Fibroblast of skin of right quadriceps (primary cell): ENCODE measurements around the gene DLX5.
A peak's percentile ranks its signal among the peaks of the same experiment; 100 is the strongest.

Source experiments
- DNase-seq: peaks from one replicate; pipeline ENCODE4 v3.0.0-alpha.2; 2013

DLX5 gene

DNA sequence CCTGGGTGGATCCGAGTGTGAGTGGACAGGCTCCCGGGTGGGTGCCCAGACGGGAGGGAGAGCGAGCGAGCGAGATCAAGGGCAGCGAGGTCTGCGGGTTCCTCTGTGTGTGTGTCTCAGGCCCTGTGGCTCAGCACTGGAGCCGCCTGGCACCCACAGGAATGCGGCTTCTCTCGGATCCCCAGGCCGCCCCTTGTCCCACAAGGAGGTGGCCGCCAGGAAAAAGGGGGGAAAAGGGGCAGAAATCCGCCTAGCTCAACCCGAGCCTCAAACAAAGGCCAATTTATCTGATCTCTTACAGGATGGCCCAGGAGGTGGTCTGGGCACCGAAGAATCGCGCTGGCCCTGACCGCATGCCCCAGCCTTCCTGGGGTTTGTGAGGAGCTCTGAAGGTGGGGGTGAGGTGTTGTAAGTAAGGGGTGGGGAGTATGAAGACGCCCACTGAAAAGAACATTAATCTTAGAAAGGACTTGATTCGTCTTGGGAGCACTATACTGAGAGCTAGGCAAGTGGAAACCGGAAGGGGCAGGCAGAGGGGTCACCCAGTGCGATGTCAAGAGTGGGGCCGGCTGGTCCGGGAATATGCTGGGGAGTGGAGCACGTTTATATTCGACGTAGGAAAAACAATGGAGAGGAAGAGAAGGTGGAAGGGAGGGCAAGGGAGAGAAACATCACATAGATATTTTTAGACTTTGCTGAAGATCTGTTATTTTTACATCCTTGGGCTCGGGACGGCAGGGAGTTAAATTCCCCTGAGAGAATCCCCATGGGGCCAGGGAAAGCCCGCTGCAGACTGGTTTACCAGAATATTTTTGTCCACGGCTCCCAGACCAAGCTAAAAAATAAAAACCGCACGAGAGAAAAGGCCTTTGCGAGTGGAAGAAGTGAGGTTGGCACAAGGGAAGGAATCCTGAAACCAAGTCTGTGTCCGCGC, 7.2 kb downstream of the DLX5 start:
- no peak for DNase-seq

- no peak for DNase-seq
Observed at GRCh38 chr7:97016381-97017191, 8.0 kb downstream of the DLX5 start.

GRCh38 chr7:97015756-97016380, 8.8 kb downstream of the DLX5 start:
- DNase-seq, result no peak

DNA sequence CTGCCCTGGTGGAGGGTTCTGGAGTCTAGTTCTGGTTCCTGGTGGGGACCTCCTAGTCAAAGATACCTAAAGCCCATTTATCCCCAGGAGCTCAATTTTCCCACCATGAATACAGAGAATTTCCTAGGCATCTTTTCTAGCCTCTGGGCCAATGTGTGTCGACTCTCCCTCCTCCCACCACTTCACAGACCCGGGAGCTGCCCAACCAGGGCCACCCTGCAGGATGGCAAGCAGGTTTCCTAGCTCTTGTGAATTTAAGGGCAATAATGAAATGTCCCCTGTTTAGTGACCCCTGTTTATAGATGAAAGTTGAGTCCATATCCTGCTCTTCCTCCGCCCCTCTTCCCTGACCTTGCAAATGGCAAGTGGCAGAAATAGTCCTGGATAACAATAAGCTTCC, 9.4 kb downstream of the DLX5 start:
- DNase-seq, result no peak

DNA sequence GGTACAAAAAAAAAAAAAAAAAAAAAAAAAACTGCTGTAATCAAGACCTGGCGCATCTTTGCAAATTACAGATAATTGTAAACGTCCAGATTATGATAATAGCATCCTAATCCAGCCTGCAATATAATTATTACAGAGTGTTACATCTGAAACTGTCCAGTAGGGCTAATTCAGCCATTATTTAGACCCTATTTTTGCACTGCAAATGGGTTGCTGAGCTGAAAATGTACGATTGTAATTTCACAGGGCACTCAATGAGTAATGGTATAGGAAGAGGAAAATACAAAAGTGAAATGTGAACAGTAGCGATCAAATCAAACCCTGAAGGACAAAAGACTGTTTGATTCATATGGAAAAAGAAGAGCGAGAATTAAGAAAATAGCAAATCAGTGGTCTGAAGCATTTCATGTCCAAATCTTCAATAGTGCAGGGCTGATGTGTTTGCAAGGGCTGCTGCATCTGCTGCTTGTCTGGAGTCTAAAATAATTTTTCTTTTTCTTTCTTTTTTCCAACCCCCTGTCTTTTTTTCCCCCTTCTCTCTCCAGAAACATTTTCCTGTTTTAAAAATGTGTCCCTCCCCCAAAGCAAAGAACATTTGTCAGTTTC, 10.4 kb downstream of the DLX5 start:
- DNase-seq, result no peak

GRCh38 chr7:97013845-97014134, 10.8 kb downstream of the DLX5 start:
- DNase-seq, result no peak

GRCh38 chr7:97013134-97013844, 11.3 kb downstream of the DLX5 start:
- DNase-seq, result no peak

- no peak for DNase-seq
Observed at GRCh38 chr7:97012365-97013133, 12.1 kb downstream of the DLX5 start.

DNA sequence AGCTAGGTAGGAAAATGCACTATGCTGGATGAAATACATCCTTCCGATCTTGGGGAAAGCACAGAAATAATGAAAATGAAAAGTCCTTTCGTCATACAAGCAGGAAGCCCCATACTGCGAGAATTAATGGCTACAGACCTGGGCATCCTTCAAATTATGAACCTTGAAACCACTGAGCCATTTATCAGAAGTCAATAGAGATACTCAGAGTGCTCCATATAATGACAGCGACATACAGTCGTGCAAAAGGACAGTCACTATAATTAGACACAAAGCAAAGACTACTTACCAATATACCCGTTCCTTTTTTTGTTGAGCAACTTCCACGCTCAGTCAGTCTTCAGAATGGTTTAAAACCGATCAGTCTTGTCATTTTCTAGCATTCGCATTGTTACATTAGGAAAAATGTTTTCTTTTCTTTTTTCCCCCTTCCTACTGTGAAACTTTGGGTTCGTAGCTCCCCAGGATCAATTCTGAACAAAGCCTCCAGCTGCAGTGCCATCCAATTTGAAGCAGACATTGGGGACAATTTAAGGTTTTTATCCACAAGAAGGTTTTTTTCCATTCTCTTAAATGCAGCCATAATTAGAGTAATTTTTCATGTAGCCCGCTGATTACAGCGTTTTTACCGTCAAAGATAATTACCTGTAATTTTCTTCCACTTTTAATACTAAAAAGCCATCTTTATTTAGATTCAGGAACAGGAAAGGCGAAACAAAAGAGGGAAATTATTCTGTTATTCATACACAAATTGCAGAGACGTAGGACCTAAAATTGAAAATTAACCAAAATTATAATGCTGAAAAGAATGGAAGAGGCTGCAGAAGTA, 12.9 kb downstream of the DLX5 start:
- DNase-seq, result no peak

DNA sequence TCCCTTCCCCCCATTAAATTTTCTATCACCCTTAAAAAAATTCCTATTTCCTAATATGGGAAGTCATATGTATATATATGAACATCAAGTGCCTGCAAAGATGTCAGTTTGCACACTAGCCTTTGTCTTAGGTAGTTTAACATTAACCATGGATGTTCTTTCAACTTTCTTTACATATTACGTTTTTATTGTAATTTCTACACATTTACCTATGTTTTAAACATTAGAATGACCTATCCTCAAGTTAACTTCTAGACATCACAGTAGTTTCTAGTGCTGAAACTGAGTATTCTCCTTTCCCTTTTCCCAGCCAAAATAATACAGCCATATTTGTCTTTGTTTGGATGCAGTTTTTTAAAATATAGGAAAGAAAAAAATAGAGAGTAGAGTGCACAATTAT, 13.5 kb downstream of the DLX5 start:
- no peak for DNase-seq

- DNase-seq, result no peak
Observed at GRCh38 chr7:97009753-97010732, 14.6 kb downstream of the DLX5 start.

GRCh38 chr7:97008275-97008917, 16.2 kb downstream of the DLX5 start:
- DNase-seq, result no peak

DNA sequence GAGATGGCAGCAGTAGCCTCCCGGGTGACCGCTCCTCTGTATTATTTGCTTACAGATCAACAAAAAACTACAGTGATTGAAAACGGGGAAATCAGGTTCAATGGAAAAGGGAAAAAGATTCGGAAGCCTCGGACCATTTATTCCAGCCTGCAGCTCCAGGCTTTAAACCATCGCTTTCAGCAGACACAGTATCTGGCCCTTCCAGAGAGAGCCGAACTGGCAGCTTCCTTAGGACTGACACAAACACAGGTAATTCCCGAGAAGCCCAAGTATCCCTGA, 17.1 kb downstream of the DLX5 start:
- no peak for DNase-seq

DNA sequence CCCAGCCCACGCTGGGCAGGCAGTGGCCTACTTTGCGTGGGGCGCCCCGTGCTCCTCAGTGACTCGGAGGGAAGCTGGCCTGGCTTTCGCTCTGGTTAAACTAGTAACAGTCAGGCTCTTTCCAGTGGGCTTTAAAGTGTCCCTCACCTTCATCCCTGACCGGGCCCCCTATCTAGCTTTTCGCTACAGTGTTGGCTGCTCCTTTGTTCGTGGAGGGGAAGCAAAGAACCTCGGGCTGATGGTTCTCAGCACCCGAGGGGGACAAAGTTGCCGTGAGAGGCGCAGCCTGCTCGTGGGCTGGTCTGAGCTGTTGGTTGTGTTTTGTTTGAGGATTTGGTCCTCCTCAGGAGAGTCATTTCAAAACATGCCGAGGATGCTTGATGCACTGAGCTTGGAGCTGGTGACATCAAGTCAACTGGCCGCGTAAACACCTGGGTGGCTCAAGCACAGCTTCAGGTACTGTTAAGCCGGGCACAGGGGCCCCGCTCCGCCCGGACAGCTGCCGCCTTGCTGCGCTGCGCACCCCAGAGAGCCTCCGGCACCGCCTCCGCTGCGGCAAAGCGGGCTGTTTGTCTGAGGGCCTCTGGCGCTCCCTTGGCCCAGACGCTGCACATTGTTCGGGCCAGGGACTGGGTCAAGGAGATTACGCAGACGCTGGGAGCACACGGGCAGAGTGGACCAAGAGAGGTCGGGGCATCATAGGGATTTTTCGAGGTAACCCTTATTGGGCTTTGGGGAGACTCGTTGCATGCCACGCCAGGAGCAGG, 17.6 kb downstream of the DLX5 start:
- no peak for DNase-seq

DNA sequence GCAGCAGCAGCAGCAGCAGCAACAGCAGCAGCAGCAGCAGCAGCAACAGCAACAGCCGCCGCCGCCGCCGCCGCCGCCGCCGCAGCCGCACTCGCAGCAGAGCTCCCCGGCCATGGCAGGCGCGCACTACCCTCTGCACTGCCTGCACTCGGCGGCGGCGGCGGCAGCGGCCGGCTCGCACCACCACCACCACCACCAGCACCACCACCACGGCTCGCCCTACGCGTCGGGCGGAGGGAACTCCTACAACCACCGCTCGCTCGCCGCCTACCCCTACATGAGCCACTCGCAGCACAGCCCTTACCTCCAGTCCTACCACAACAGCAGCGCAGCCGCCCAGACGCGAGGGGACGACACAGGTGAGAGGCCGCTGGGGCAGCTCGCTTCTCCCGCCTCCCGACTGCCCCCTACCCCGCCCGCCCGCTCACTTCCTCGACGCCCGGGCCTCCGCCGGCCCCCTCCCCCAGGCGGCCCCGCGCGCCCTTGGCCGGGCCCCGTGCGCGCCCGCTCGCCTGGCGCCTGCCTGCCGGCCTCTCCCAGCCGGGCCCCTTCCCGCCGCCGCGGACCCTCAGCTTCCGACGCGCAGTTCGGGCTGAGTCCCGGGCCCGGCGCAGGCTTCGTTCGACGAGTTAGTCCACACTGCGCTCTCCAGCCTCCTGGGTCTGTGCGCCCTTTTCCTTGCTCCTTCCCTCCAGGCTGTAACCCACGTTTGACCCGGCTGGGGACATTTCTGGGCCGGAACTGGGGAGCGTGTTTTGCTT, 18.4 kb downstream of the DLX5 start:
- DNase-seq, result peak; percentile 42

DNA sequence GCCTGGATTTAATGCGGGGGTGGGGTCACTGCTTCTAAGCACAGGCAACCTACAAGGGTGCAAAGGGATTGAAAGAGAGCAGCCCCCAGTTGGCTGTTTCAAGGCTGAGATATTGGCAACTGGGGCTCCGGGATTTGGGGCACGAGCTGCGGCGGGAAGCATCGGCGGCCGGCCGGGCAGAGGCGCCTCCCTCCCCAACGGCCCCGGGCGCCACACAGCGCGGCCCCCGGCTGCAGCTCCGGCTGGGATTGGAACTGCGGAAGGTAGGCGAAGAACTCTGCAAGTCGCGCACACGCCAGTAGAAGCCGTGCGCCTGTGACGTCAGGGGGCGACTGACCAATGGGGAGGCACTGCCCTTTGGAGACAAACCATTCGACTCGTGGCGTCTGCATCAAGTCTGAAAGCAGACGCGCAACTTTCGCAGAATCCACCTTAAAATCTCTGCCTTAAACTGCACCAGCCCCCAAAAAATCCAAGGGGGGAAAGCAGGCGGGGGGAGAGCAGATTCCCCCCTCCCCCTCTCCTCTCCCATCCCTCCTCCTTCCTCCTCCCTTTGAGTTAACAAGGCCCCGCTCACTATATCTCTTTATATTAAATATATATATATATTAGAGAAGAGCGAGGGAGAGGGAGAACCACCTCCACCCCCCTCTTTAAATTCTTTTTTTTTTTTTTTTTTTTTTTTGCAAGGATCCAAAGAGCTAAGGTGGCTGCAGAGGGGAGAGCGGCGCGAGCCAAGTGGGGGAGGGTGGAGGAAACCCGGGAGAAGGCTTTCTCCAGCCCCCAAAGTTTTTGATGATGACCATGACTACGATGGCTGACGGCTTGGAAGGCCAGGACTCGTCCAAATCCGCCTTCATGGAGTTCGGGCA, 19.2 kb downstream of the DLX5 start, which contains the start of gene DLX6:
DLX6 (plus strand) TSS at position 371 of the 872 bp plus-strand sequence; CDS start at position 796, 425 bp downstream.
- DNase-seq, result peak; percentile 60
